ENCODE measurements around the gene LCOR. TPM values are rescaled to one million over a fixed set of nuclear protein-coding genes. Genes with fewer than 3 reads are reported as not detected.

Gene LCOR
- total RNA-seq, 3 donors from 2014 or later = 19.4 to 53.6 (median 35.7) TPM

GRCh38 chr10:96838529-96838928 lies 6.4 kb downstream of the LCOR start:
- TF ChIP-seq POLR2A (IDR thresholded peaks at IDR 0.05) = no peak
- TF ChIP-seq POLR2AphosphoS5 (IDR thresholded peaks at IDR 0.05) = no peak
- no peak for TF ChIP-seq CTCF (IDR thresholded peaks at IDR 0.05)
- no peak overlapping the region for H3K27ac ChIP-seq
- no peaks in the 10 kb centered on the region for H3K27me3 ChIP-seq
- DNase-seq (ENCODE audit: low spot score in 2 of 2) = no peak
- H3K9me3 ChIP-seq = no peaks in the 10 kb centered on the region
- H3K36me3 ChIP-seq = no peaks in the 10 kb centered on the region
- H3K4me3 ChIP-seq = no peak overlapping the region
- peaks cover 0 to 17% of the 10 kb centered on the region in 2 donors for H3K4me1 ChIP-seq
- intact Hi-C loops (cut with DNase I; ENCODE audit: low total_unique reads) = no loop called here

GRCh38 chr10:96840841-96841518 lies 8.9 kb downstream of the LCOR start:
- Histone ChIP-seq H3K36me3 (no peaks in the 10 kb centered on the region), H3K4me3 (no peak overlapping the region), H3K27ac (no peak overlapping the region), H3K27me3 (no peaks in the 10 kb centered on the region), H3K9me3 (no peaks in the 10 kb centered on the region), H3K4me1 (peaks cover 0 to 14% of the 10 kb centered on the region in 2 donors)
- intact Hi-C loops (cut with DNase I; ENCODE audit: low total_unique reads) = no loop called here
- DNase-seq (ENCODE audit: low spot score in 2 of 2) = no peak
- no peak for TF ChIP-seq POLR2AphosphoS5 (IDR thresholded peaks at IDR 0.05)
- no peak for TF ChIP-seq CTCF (IDR thresholded peaks at IDR 0.05)
- no peak for TF ChIP-seq POLR2A (IDR thresholded peaks at IDR 0.05)

DNA sequence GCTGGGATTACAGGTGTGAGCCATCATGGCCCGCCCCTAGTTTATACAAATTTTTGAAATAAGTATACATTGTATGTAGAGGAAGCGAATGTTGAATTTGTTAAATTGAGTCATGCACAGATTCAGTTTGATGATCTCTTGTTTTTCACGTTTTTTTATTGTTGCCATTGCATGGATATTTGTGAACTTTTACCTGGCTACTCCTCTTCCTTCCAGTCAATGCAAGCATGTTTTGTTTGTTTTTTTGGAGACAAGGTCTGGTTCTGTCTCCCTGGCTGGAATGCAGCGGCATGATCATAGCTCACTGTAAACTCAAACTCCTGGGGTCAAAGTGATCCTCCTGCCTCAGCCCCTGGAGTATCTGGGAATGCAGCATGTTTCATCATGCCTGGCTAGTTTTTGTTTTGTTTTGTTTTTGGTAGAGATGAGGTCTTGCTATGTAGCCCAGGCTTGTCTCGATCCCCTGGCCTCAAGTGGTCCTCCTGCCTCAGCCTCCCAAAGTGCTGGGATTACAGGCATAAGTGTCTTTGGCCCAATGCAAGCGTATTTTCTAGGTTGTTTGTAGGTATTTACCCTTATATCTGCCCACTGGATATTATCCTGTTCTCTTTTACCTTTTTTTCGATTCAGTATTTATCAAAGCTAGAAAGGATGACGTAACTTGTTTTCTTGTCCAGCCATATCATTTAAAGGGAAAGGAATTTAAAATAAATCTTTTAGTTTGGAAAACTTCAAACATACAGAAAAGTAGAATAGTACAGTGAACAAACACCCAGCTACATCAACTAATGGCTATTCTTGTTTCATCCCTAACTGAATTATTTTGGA lies 11.0 kb downstream of the LCOR start:
- intact Hi-C loops (cut with DNase I; ENCODE audit: low total_unique reads) = no loop called here
- Histone ChIP-seq H3K36me3 (no peaks in the 10 kb centered on the region), H3K27me3 (no peaks in the 10 kb centered on the region), H3K4me3 (no peak overlapping the region), H3K27ac (peak overlapping the region in 1 of 2 donors; percentile 14), H3K4me1 (peaks cover 0 to 6% of the 10 kb centered on the region in 2 donors), H3K9me3 (no peaks in the 10 kb centered on the region)
- TF ChIP-seq POLR2AphosphoS5 (IDR thresholded peaks at IDR 0.05) (no peak), POLR2A (IDR thresholded peaks at IDR 0.05) (no peak), CTCF (IDR thresholded peaks at IDR 0.05) (no peak)
- no peak for DNase-seq (ENCODE audit: low spot score in 2 of 2)

GRCh38 chr10:96843823-96844222 lies 11.7 kb downstream of the LCOR start:
- Histone ChIP-seq H3K27me3 (no peaks in the 10 kb centered on the region), H3K4me1 (peaks cover 0 to 6% of the 10 kb centered on the region in 2 donors), H3K36me3 (no peaks in the 10 kb centered on the region), H3K4me3 (no peak overlapping the region), H3K9me3 (no peaks in the 10 kb centered on the region), H3K27ac (peak overlapping the region in 1 of 2 donors; percentile 14)
- TF ChIP-seq POLR2AphosphoS5 (IDR thresholded peaks at IDR 0.05) (no peak), CTCF (IDR thresholded peaks at IDR 0.05) (no peak), POLR2A (IDR thresholded peaks at IDR 0.05) (no peak)
- intact Hi-C loops (cut with DNase I; ENCODE audit: low total_unique reads) = no loop called here
- no peak for DNase-seq (ENCODE audit: low spot score in 2 of 2)

DNA sequence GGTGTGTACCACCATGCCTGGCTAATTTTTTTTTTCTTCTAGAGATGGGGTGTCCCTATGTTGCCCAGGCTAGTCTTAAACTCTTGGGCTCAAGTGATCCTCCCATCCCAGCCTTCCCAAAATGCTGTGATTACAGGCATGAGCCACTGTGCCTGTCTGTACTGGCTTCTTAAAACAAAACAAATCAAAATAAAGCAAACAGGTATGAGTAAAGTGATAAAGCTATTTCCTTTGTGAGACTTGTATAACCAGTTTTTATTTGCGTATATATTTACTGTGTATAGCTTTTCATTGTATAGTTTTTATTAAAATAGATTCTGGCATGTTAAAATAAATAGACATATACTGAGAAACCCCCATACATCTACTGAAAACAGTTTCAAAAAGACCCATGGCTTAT lies 14.3 kb downstream of the LCOR start:
- no peak overlapping the region for H3K4me3 ChIP-seq
- no peak overlapping the region for H3K27ac ChIP-seq
- TF ChIP-seq POLR2A (IDR thresholded peaks at IDR 0.05) = no peak
- no peak for TF ChIP-seq POLR2AphosphoS5 (IDR thresholded peaks at IDR 0.05)
- no peak for TF ChIP-seq CTCF (IDR thresholded peaks at IDR 0.05)
- H3K9me3 ChIP-seq = no peaks in the 10 kb centered on the region
- peaks cover 0 to 6% of the 10 kb centered on the region in 2 donors for H3K4me1 ChIP-seq
- DNase-seq (ENCODE audit: low spot score in 2 of 2) = no peak
- H3K27me3 ChIP-seq = no peaks in the 10 kb centered on the region
- no peaks in the 10 kb centered on the region for H3K36me3 ChIP-seq
- intact Hi-C loops (cut with DNase I; ENCODE audit: low total_unique reads) = loop anchor here (5.0 kb wide), 1 partner anchor 421 kb away; no protein-coding TSS in a partner anchor
